Panc1 (cell line): ENCODE data around the gene TTLL11.

Experiments
- POLR2AphosphoS5 ChIP-seq: IDR thresholded peaks from 2 replicates; pipeline ENCODE4 v1.6.1; 2012; ENCODE audit warnings: mild to moderate bottlenecking, low read depth, low read length, moderate library complexity
- SIN3A ChIP-seq: IDR thresholded peaks from 2 replicates; pipeline ENCODE4 v1.6.1; 2012; ENCODE audit warnings: low read depth, mild to moderate bottlenecking, low read length, moderate library complexity, borderline replicate concordance; ENCODE audit not compliant: insufficient read depth
- TF ChIP-seq, protein P1 (sequence below): fragments of 450-650 bp; IDR thresholded peaks from 2 replicates; pipeline ENCODE4 v1.5.1; 2017; ENCODE audit warnings: mild to moderate bottlenecking
- TF ChIP-seq, protein P2 (sequence below), 2 experiments: IDR thresholded peaks; 2 replicates each; pipeline ENCODE4 v1.6.1; 2011 to 2012; ENCODE audit warnings: low read depth in 2 of 2, control low read depth in 1 of 2, low read length in 1 of 2, mild to moderate bottlenecking in 1 of 2, moderate library complexity in 1 of 2; ENCODE audit not compliant: insufficient read depth in 1 of 2

- TF ChIP-seq, protein P1, sequence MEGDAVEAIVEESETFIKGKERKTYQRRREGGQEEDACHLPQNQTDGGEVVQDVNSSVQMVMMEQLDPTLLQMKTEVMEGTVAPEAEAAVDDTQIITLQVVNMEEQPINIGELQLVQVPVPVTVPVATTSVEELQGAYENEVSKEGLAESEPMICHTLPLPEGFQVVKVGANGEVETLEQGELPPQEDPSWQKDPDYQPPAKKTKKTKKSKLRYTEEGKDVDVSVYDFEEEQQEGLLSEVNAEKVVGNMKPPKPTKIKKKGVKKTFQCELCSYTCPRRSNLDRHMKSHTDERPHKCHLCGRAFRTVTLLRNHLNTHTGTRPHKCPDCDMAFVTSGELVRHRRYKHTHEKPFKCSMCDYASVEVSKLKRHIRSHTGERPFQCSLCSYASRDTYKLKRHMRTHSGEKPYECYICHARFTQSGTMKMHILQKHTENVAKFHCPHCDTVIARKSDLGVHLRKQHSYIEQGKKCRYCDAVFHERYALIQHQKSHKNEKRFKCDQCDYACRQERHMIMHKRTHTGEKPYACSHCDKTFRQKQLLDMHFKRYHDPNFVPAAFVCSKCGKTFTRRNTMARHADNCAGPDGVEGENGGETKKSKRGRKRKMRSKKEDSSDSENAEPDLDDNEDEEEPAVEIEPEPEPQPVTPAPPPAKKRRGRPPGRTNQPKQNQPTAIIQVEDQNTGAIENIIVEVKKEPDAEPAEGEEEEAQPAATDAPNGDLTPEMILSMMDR: no peak
- TF ChIP-seq, protein P2, sequence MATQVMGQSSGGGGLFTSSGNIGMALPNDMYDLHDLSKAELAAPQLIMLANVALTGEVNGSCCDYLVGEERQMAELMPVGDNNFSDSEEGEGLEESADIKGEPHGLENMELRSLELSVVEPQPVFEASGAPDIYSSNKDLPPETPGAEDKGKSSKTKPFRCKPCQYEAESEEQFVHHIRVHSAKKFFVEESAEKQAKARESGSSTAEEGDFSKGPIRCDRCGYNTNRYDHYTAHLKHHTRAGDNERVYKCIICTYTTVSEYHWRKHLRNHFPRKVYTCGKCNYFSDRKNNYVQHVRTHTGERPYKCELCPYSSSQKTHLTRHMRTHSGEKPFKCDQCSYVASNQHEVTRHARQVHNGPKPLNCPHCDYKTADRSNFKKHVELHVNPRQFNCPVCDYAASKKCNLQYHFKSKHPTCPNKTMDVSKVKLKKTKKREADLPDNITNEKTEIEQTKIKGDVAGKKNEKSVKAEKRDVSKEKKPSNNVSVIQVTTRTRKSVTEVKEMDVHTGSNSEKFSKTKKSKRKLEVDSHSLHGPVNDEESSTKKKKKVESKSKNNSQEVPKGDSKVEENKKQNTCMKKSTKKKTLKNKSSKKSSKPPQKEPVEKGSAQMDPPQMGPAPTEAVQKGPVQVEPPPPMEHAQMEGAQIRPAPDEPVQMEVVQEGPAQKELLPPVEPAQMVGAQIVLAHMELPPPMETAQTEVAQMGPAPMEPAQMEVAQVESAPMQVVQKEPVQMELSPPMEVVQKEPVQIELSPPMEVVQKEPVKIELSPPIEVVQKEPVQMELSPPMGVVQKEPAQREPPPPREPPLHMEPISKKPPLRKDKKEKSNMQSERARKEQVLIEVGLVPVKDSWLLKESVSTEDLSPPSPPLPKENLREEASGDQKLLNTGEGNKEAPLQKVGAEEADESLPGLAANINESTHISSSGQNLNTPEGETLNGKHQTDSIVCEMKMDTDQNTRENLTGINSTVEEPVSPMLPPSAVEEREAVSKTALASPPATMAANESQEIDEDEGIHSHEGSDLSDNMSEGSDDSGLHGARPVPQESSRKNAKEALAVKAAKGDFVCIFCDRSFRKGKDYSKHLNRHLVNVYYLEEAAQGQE (IDR thresholded peaks at IDR 0.05; ENCODE audit: insufficient read depth in 1 of 2, low read depth in 2 of 2, low read length in 1 of 2): no peak
- TF ChIP-seq POLR2AphosphoS5: no peak
- TF ChIP-seq SIN3A: no peak
Measured at GRCh38 chr9:121815084-121815483, 278.0 kb downstream of the TTLL11 start.
